Effector memory CD8-positive, alpha-beta T cell (primary cell): ENCODE measurements around the gene SMIM41.

Experiments used
- ATAC-seq: fragments of 150-1000 bp; cut with Tn5 transposase; replicated peaks from 2 replicates; pipeline ENCODE4 v1.10.0; 2021; ENCODE audit warnings: mild to moderate bottlenecking, moderate library complexity
- DNase-seq, 3 experiments: peaks; one replicate each; pipeline ENCODE4 v3.0.0; 2021
- H3K27ac Mint-ChIP-seq, 2 donors: one replicate each; pipeline ENCODE4 v1.8.0; 2022; ENCODE audit warnings: mild to moderate bottlenecking in 2 of 2, mixed read lengths in 2 of 2, moderate library complexity in 2 of 2
- H3K27me3 Mint-ChIP-seq, 2 donors: one replicate each; pipeline ENCODE4 v1.8.0; 2022; ENCODE audit warnings: mixed read lengths in 2 of 2
- H3K36me3 Mint-ChIP-seq: one replicate; pipeline ENCODE4 v1.8.0; 2022; ENCODE audit warnings: mild to moderate bottlenecking, moderate library complexity, mixed read lengths; ENCODE audit not compliant: insufficient read depth
- H3K4me1 Mint-ChIP-seq, 2 donors: one replicate each; pipeline ENCODE4 v1.8.0; 2022; ENCODE audit warnings: low read depth in 2 of 2, mixed read lengths in 2 of 2
- H3K4me3 Mint-ChIP-seq, 2 donors: one replicate each; pipeline ENCODE4 v1.8.0; 2022; ENCODE audit warnings: mild to moderate bottlenecking in 2 of 2, mixed read lengths in 2 of 2, moderate library complexity in 2 of 2
- H3K9me3 Mint-ChIP-seq, 2 donors: one replicate each; pipeline ENCODE4 v1.8.0; 2022; ENCODE audit warnings: mixed read lengths in 2 of 2

SMIM41 gene

DNA sequence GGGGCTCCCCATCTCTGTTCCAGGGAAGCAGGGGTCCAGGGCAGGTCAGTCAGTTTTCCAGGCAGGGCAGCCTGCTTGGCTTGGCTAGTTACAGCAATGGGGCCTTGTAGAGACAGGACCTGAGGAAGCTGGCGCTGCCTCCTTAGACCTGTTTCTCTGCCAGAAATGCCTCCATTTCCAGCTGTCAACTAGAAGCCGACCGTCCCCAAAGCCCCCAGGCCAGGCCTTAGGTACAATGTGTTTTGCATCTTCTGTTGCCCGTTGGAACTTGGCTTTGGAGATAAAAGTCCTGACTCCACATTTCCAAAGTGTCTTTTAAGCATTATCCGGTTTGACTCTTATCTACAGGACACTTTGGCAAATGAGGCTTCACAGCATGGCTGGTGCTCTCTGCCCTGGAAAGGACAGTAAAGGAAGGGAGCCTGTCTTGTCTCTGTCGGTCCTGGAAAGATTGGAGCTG, 69.7 kb downstream of the SMIM41 start:
- peaks cover 5 to 9% of the 10 kb centered on the region in 2 donors for H3K4me1 Mint-ChIP-seq
- ATAC-seq, result no peak
- peaks cover 17 to 28% of the 10 kb centered on the region in 2 donors for H3K27me3 Mint-ChIP-seq
- H3K4me3 Mint-ChIP-seq, result no peak overlapping the region
- no peak for DNase-seq
- no peaks in the 10 kb centered on the region for H3K9me3 Mint-ChIP-seq
- peaks cover 2% of the 10 kb centered on the region for H3K36me3 Mint-ChIP-seq
- H3K27ac Mint-ChIP-seq, result no peak overlapping the region

DNA sequence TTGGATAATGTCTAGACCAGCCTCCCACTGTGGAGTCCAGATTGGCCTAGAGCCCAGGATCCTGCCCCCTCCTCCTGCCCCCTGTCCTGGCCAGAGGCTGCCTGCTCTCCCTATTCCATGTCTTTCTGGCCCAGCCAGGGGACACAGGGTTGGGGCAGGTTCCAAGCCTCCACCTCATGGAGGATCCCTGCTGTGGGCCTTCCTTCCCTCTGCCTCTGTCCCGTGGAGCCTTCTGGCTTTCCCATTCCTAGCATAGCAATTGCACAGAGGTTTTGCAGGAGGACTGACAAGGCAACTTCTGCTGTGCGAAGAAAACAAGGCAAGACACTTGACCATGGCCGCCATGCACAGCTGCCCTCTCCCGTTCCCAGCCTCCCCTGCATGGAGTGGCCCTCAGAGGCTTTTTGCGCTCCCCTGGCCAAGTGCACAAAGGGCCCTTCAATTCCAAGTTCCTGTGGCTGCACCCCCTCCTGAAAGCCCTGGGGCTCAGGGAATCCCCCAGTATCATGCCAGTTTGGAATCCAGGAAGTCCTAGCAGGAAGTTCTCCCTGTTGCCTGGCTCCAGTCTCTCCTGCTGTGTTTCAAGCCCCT, 70.2 kb downstream of the SMIM41 start:
- DNase-seq (no peak), ATAC-seq (no peak)
- Mint-ChIP-seq H3K36me3 (peaks cover 2% of the 10 kb centered on the region), H3K27me3 (peaks cover 17 to 28% of the 10 kb centered on the region in 2 donors), H3K9me3 (no peaks in the 10 kb centered on the region), H3K4me3 (no peak overlapping the region), H3K4me1 (peaks cover 5 to 9% of the 10 kb centered on the region in 2 donors), H3K27ac (no peak overlapping the region)

- peaks cover 14 to 16% of the 10 kb centered on the region in 2 donors for H3K4me1 Mint-ChIP-seq
- H3K4me3 Mint-ChIP-seq, result peak overlapping the region; percentile 60 to 77
- peaks cover 2% of the 10 kb centered on the region for H3K36me3 Mint-ChIP-seq
- H3K9me3 Mint-ChIP-seq, result no peaks in the 10 kb centered on the region
- peak overlapping the region in 1 of 2 donors; percentile 86 for H3K27ac Mint-ChIP-seq
- peaks cover 17 to 28% of the 10 kb centered on the region in 2 donors for H3K27me3 Mint-ChIP-seq
- DNase-seq (no peak), ATAC-seq (no peak)
These were observed 71.8 kb downstream of the SMIM41 start for GRCh38 chr12:52151153-52151836.

DNA sequence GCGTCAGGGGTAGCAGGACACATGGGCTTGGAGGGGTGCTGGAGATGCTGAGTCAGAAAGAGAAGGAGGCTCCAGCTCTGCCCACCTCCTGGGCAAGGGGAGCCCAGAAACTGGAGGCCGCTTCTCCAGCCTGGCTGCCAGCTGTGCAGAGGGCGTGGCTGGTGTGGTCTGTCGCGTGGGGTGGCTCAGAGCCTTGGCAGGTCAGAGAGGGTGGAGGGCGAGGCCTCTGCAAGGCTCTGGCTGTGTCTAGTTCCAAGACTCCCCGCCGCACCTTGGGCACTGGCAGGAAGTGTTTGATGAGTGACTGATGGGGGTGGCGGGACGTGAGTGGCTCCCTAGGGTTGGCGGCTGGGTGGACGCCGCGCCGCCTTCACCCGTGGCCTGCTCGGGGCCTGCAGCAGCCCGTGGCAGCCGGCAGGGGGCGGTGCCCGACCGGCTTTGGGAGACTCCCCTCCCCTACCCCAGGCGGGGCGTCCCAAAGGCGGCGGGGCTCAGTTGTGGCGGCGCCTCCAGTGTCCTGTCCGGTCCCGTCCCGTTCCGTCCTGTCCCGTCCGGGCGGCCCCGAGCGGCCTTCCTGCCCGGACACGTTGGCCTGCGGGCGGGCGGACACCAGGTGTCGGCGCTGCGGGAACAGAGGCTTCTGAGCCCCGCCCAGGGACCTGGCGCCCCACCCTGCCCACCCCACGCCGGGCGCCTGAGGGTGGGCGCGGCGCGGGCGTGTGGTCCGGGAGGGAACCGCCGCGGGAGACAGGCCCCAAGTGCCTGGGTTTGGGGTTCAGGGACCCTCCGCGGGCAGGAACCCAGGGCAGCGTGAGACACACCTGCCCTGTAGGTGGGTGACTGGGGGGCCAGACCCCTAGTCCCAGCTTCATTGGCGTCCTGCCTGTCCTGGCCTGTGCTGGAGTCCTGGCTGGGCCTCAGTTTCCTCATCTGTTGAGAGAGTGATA, 72.6 kb downstream of the SMIM41 start:
- peak overlapping the region in 1 of 2 donors; percentile 86 for H3K27ac Mint-ChIP-seq
- peaks cover 14 to 16% of the 10 kb centered on the region in 2 donors for H3K4me1 Mint-ChIP-seq
- H3K36me3 Mint-ChIP-seq, result peaks cover 6% of the 10 kb centered on the region
- DNase-seq (peak; percentile 57 to 70 (median 69)), ATAC-seq (peak; percentile 85)
- peaks cover 17 to 28% of the 10 kb centered on the region in 2 donors for H3K27me3 Mint-ChIP-seq
- no peaks in the 10 kb centered on the region for H3K9me3 Mint-ChIP-seq
- H3K4me3 Mint-ChIP-seq, result peak overlapping the region; percentile 60 to 77

DNA sequence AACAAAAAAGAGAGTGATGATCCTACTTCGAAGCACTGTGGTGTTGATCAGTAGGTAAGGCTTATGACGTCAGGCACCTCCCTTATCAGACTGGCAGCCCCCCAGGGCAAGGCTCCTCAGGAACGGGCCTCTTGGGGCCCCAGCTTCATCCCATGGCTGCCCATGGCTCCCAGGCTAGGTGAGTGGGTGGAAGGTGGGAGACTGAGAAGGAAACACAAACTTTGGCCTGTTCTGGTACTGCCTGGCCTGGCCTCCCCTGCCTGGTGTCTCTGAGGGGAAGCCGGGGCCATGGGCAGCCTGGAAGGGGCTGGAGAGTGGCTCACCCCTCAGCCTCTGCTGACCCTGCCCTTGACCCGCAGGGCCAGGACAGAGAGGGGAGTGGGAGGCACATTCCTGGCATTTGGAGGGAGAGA, 73.4 kb downstream of the SMIM41 start:
- Mint-ChIP-seq H3K9me3 (no peaks in the 10 kb centered on the region), H3K36me3 (peaks cover 7% of the 10 kb centered on the region), H3K4me3 (peak overlapping the region in 1 of 2 donors; percentile 19), H3K27ac (no peak overlapping the region), H3K27me3 (peaks cover 17 to 28% of the 10 kb centered on the region in 2 donors), H3K4me1 (peaks cover 14 to 16% of the 10 kb centered on the region in 2 donors)
- ATAC-seq, result no peak
- DNase-seq, result no peak

DNA sequence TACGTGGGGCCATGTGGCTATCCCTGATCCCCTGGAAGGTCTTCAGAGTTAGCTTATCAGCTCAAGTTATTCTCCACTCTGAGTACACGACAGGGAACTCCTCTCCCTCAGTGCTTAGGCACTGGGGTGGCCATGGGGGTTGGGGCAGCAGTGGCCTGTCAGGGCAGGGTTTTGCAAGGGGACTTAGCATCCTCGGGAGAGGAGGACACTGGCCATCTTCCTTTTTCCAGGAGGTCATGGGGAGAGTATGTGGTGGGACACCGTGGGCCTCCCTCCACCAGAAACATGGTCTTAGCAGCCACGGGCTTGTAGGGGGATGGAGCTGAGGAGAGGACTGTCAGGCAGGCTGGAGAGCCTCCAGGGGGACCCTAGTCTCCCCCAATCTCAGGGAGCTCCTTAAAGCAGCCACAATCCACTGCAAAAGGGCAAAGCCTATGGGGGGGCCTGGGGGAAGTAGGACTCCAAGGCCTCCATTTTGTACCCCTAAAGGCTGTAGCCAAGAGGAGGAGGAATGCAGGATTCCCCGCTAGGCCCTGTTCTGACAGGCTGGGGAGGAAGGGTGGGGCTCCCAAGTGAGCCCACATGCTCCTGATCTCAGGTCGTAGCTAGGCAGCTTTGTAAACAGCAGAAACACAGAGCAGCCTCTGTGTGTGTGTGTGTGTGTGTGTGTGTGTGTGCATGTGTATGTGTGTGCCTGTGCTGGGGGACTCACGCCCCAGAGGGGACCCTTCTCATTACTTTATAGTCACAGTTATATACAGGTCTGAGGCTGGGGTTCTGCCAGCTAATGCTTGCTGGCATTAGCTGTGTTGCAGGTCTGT, 75.8 kb downstream of the SMIM41 start:
- H3K9me3 Mint-ChIP-seq, result no peaks in the 10 kb centered on the region
- H3K27ac Mint-ChIP-seq, result peak overlapping the region; percentile 36 to 87
- peaks cover 17 to 21% of the 10 kb centered on the region in 2 donors for H3K27me3 Mint-ChIP-seq
- H3K4me1 Mint-ChIP-seq, result peaks cover 14 to 16% of the 10 kb centered on the region in 2 donors
- H3K36me3 Mint-ChIP-seq, result peaks cover 10% of the 10 kb centered on the region
- peak; percentile 52 for ATAC-seq
- peak in 2 of 3 experiments; percentile 7 to 35 for DNase-seq
- H3K4me3 Mint-ChIP-seq, result peak overlapping the region in 1 of 2 donors; percentile 28

DNA sequence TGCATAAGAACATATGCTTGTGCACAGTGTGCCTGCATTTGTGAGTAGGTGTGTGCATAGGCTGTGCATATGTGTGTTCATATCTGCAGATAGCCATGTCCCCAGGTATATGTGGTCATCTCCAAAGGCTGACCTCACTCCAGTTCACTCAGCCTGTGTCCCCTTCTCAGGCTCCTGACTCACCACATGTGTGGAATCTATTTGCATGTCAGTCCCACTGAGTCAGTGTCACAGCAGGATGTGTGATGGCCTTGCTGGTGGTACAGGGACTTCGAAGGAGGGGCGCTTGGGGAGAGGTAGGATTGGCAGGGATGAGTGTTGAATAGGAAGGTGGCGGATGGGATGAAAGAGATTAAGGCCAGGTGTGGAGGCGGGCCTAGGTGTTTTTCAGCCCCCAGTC, 76.8 kb downstream of the SMIM41 start:
- Mint-ChIP-seq H3K4me3 (no peak overlapping the region), H3K36me3 (peaks cover 8% of the 10 kb centered on the region), H3K4me1 (peaks cover 14 to 20% of the 10 kb centered on the region in 2 donors), H3K27ac (no peak overlapping the region), H3K27me3 (peaks cover 6 to 14% of the 10 kb centered on the region in 2 donors), H3K9me3 (no peaks in the 10 kb centered on the region)
- DNase-seq, result no peak
- ATAC-seq, result no peak

DNA sequence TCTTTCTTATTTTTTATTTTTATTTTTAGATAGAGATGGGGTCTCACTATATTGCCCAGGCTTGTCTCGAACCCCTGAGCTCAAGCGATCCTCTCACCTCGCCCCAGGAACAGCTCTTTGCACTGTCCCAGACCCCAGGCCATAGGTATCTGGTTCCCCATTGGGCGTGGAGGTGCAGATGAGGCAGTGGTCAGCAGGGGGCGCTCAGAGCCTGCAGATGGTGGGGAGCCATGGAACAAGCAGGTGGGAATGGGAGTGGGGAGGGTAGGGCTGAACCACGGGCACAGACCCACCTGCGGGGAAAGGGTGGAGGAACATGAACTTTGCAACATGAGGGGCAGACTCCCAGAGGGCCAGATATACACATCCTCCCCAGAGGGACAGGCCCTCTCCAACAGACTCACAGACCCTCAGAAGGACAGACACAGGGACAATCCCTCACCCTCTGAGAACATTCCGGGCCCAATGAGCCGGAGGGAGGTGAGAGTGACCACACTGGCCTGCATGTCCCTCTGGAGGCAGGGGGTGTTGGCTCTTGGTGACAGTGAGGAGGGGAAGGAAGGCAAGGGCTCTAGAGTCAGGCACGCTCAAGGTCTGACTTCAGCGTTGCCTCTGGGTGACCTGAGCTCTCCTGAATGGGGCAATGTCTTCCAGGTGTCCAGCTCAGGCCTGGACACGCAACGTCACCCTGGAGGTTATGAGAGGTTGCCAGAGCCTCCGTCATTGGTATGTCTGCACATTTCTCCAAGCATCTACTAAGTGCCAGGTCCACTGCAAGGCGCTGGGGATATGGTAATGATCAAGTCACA, 77.5 kb downstream of the SMIM41 start:
- Mint-ChIP-seq H3K36me3 (peaks cover 8% of the 10 kb centered on the region), H3K4me1 (peaks cover 14 to 19% of the 10 kb centered on the region in 2 donors)

DNA sequence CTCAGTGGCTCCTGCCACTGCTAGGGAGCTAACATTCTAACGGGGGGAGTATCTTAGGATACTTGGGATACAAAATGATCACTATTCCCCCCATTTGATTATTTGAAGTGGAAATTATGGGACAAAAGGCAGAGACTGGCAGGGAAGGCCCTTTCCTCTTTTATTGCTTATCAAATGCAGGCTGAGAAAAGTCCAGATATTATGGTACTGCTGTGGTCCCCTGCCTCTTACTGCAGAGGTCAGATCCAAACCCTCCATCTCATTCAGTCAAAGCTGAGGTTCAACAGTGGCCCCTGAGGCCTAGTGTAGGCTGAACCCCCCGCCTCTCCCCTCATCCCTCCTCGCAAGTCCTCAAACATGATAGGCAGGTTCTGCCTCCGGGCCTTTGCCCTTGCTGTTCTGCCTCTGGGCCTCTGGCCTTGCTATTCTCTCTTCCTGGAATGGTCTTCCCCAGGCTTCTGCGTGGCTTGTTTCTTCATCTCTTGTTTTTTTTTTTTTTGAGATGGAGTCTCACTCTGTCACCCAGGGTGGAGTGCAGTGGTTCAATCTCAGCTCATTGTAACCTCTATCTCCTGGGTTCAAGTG, 78.2 kb downstream of the SMIM41 start:
- H3K27me3 Mint-ChIP-seq, result peaks cover 0 to 5% of the 10 kb centered on the region in 2 donors
- DNase-seq (no peak), ATAC-seq (no peak)
- peaks cover 8% of the 10 kb centered on the region for H3K36me3 Mint-ChIP-seq
- H3K4me1 Mint-ChIP-seq, result peaks cover 14 to 17% of the 10 kb centered on the region in 2 donors
- no peaks in the 10 kb centered on the region for H3K9me3 Mint-ChIP-seq
- no peak overlapping the region for H3K27ac Mint-ChIP-seq
- no peak overlapping the region for H3K4me3 Mint-ChIP-seq

More for the DNA sequence above, 77.5 kb downstream of the SMIM41 start:
- DNase-seq (peak; percentile 58 to 67 (median 63)), ATAC-seq (no peak)
- H3K27me3 Mint-ChIP-seq, result peaks cover 0 to 7% of the 10 kb centered on the region in 2 donors
- H3K27ac Mint-ChIP-seq, result no peak overlapping the region
- no peak overlapping the region for H3K4me3 Mint-ChIP-seq
- no peaks in the 10 kb centered on the region for H3K9me3 Mint-ChIP-seq
